H1 (cell line): ENCODE measurements around the gene BAG1. TPM values are rescaled to one million over a fixed set of nuclear protein-coding genes. Genes with fewer than 3 reads are reported as not detected.

Source experiments
- BACH1 ChIP-seq: IDR thresholded peaks from 2 replicates; pipeline ENCODE4 v1.6.1; 2012; ENCODE audit warnings: low read length, improper control_type of control experiment
- CBX8 ChIP-seq: fragments of 300-800, 300-1000 bp; sonication (generic); IDR thresholded peaks from 2 replicates; pipeline ENCODE4 v1.7.1; 2016; ENCODE audit warnings: low read depth, low read length, borderline replicate concordance
- GABPA ChIP-seq: IDR thresholded peaks from 2 replicates; pipeline ENCODE4 v1.6.1; 2011; ENCODE audit warnings: mild to moderate bottlenecking, low read length, moderate library complexity, borderline replicate concordance; ENCODE audit not compliant: insufficient read depth
- HDAC6 ChIP-seq: IDR thresholded peaks from one replicate; pipeline ENCODE4 v1.7.1; 2012; ENCODE audit warnings: low read depth, mild to moderate bottlenecking, inconsistent platforms, low read length, moderate library complexity
- JUN ChIP-seq: IDR thresholded peaks from 2 replicates; pipeline ENCODE4 v1.6.1; 2011; ENCODE audit warnings: low read depth, mild to moderate bottlenecking, improper control_type of control experiment, low read length
- SAP30 ChIP-seq: fragments of 300-600 bp; sonication (generic); IDR thresholded peaks from 2 replicates; pipeline ENCODE4 v1.7.1; 2012; ENCODE audit warnings: low read length, moderate library complexity, mild to moderate bottlenecking, inconsistent platforms; ENCODE audit not compliant: insufficient read depth, insufficient replicate concordance
- SRF ChIP-seq: IDR thresholded peaks from 2 replicates; pipeline ENCODE4 v1.6.1; 2011; ENCODE audit warnings: mild to moderate bottlenecking, low read depth, low read length, moderate library complexity
- TAF7 ChIP-seq: optimal IDR thresholded peaks from 2 replicates; pipeline ENCODE3; 2011; ENCODE audit warnings: low read depth, mild to moderate bottlenecking, inconsistent platforms, low read length, moderate library complexity, borderline replicate concordance
- polyA plus RNA-seq, 7 experiments: library from polyadenylated mRNA; depleted of rRNA in 3 of 7; stranded (reverse) in 5 of 7; unstranded in 2 of 7; fragments of >200 nt in 5 of 7; fragments of 200-250 nt in 2 of 7; gene quantifications; 1 replicate in 5 of 7; 2 replicates in 1 of 7; 4 replicates in 1 of 7; pipeline versions ENCODE4 v1.2.1 to v1.2.3, GENCODE V29; 2011 to 2013; ENCODE audit warnings: missing spikeins in 2 of 7, mixed read lengths in 2 of 7
- total RNA-seq: library from RNA; stranded (reverse); fragmentation: NEBNext Ultra II Directional; extraction: Animal tissue kit (Norgen Biotek cat#: 25700); gene quantifications from 2 replicates; pipeline ENCODE4 v1.2.1, GENCODE V29; 2021
- TF ChIP-seq, protein P1 (sequence below): fragments of 300-600 bp; sonication (generic); IDR thresholded peaks from 2 replicates; pipeline ENCODE4 v1.7.1; 2012; ENCODE audit warnings: low read length, moderate library complexity, mild to moderate bottlenecking, inconsistent platforms; ENCODE audit not compliant: insufficient replicate concordance
- TF ChIP-seq, protein P2 (sequence below): IDR thresholded peaks from 2 replicates; pipeline ENCODE4 v1.6.1; 2012; ENCODE audit warnings: inconsistent platforms

Gene BAG1
- total and polyA plus RNA-seq, 2 of the 8 experiments (the other 6 are each of a cell fraction or from before 2014, with no cell fraction given) = 14.7 to 59.8 TPM

DNA sequence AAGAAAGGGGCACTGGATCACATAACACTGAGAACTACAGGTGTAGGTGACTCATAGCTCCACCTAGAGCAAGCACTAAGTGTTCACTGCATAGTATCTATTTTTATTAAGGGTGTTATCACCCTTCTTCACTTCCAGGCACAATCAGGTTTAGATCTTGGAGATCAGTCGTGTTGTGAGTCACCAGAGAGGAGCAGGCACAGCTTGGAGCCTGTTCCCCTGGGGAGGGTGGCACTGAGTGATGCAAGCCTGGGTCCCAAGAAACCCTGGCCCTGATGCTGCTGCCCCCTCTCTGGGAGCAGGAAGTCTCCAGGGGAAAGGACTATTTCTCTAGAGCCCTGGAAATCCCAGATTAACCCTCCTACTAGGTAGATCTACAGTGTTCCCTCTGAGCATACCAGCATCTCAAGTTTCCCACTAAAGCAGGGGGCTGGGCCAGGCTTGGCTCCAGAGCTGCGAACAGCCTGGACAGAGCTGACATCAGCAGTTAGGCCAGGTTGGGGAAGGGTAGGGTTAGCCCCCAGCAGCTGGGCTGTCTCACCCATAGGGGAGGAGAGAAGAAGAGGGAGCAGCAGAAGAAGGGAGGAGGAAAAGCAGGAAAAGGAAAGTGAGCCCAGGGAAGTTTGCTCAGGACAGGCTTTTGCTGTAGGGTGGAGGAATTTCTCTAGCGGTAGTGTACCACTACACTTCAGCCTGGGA, 52.7 kb downstream of the BAG1 start (continued):
- TF ChIP-seq, protein P1, sequence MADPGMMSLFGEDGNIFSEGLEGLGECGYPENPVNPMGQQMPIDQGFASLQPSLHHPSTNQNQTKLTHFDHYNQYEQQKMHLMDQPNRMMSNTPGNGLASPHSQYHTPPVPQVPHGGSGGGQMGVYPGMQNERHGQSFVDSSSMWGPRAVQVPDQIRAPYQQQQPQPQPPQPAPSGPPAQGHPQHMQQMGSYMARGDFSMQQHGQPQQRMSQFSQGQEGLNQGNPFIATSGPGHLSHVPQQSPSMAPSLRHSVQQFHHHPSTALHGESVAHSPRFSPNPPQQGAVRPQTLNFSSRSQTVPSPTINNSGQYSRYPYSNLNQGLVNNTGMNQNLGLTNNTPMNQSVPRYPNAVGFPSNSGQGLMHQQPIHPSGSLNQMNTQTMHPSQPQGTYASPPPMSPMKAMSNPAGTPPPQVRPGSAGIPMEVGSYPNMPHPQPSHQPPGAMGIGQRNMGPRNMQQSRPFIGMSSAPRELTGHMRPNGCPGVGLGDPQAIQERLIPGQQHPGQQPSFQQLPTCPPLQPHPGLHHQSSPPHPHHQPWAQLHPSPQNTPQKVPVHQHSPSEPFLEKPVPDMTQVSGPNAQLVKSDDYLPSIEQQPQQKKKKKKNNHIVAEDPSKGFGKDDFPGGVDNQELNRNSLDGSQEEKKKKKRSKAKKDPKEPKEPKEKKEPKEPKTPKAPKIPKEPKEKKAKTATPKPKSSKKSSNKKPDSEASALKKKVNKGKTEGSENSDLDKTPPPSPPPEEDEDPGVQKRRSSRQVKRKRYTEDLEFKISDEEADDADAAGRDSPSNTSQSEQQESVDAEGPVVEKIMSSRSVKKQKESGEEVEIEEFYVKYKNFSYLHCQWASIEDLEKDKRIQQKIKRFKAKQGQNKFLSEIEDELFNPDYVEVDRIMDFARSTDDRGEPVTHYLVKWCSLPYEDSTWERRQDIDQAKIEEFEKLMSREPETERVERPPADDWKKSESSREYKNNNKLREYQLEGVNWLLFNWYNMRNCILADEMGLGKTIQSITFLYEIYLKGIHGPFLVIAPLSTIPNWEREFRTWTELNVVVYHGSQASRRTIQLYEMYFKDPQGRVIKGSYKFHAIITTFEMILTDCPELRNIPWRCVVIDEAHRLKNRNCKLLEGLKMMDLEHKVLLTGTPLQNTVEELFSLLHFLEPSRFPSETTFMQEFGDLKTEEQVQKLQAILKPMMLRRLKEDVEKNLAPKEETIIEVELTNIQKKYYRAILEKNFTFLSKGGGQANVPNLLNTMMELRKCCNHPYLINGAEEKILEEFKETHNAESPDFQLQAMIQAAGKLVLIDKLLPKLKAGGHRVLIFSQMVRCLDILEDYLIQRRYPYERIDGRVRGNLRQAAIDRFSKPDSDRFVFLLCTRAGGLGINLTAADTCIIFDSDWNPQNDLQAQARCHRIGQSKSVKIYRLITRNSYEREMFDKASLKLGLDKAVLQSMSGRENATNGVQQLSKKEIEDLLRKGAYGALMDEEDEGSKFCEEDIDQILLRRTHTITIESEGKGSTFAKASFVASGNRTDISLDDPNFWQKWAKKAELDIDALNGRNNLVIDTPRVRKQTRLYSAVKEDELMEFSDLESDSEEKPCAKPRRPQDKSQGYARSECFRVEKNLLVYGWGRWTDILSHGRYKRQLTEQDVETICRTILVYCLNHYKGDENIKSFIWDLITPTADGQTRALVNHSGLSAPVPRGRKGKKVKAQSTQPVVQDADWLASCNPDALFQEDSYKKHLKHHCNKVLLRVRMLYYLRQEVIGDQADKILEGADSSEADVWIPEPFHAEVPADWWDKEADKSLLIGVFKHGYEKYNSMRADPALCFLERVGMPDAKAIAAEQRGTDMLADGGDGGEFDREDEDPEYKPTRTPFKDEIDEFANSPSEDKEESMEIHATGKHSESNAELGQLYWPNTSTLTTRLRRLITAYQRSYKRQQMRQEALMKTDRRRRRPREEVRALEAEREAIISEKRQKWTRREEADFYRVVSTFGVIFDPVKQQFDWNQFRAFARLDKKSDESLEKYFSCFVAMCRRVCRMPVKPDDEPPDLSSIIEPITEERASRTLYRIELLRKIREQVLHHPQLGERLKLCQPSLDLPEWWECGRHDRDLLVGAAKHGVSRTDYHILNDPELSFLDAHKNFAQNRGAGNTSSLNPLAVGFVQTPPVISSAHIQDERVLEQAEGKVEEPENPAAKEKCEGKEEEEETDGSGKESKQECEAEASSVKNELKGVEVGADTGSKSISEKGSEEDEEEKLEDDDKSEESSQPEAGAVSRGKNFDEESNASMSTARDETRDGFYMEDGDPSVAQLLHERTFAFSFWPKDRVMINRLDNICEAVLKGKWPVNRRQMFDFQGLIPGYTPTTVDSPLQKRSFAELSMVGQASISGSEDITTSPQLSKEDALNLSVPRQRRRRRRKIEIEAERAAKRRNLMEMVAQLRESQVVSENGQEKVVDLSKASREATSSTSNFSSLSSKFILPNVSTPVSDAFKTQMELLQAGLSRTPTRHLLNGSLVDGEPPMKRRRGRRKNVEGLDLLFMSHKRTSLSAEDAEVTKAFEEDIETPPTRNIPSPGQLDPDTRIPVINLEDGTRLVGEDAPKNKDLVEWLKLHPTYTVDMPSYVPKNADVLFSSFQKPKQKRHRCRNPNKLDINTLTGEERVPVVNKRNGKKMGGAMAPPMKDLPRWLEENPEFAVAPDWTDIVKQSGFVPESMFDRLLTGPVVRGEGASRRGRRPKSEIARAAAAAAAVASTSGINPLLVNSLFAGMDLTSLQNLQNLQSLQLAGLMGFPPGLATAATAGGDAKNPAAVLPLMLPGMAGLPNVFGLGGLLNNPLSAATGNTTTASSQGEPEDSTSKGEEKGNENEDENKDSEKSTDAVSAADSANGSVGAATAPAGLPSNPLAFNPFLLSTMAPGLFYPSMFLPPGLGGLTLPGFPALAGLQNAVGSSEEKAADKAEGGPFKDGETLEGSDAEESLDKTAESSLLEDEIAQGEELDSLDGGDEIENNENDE = no peak
- no peak for TF ChIP-seq SAP30
- TF ChIP-seq BACH1 = no peak
- no peak for TF ChIP-seq HDAC6
- TF ChIP-seq TAF7 = no peak
- no peak for TF ChIP-seq GABPA
- TF ChIP-seq SRF = no peak
- TF ChIP-seq JUN = no peak
- TF ChIP-seq, protein P2, sequence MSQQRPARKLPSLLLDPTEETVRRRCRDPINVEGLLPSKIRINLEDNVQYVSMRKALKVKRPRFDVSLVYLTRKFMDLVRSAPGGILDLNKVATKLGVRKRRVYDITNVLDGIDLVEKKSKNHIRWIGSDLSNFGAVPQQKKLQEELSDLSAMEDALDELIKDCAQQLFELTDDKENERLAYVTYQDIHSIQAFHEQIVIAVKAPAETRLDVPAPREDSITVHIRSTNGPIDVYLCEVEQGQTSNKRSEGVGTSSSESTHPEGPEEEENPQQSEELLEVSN = no peak
- TF ChIP-seq CBX8 = no peak
